Mesothelial cell of epicardium (in vitro differentiated cells): ENCODE results near the gene EPB41. TPM values are rescaled to one million over a fixed set of nuclear protein-coding genes. Genes with fewer than 3 reads are reported as not detected.
"Not testable (repeated sequence)": the region's sequence is repeated elsewhere in the genome, so short reads cannot be mapped to it uniquely, and the experiment has no call there.

ENCODE experiments used
- DNase-seq, 2 experiments: peaks; one replicate each; pipeline ENCODE4 v3.0.0; 2021; ENCODE audit warnings: low spot score in 2 of 2; ENCODE audit not compliant: unreplicated experiment in 2 of 2
- H3K27ac Mint-ChIP-seq: 2 replicates; pipeline ENCODE4 v1.8.0; 2021; ENCODE audit warnings: mixed read lengths
- H3K27me3 Mint-ChIP-seq: 2 replicates; pipeline ENCODE4 v1.8.0; 2021; ENCODE audit warnings: low read depth, mixed read lengths
- H3K36me3 Mint-ChIP-seq: 2 replicates; pipeline ENCODE4 v1.8.0; 2021; ENCODE audit warnings: mixed read lengths
- H3K4me1 Mint-ChIP-seq: 2 replicates; pipeline ENCODE4 v1.8.0; 2021; ENCODE audit warnings: mixed read lengths
- H3K4me3 Mint-ChIP-seq: 2 replicates; pipeline ENCODE4 v1.8.0; 2021; ENCODE audit warnings: mild to moderate bottlenecking, moderate library complexity, mixed read lengths
- H3K9me3 Mint-ChIP-seq: 2 replicates; pipeline ENCODE4 v1.8.0; 2021; ENCODE audit warnings: mixed read lengths
- CTCF ChIP-seq: fragments of 200-600 bp; sonication (generic); IDR thresholded peaks from one replicate; pipeline ENCODE4 v1.5.0; 2021; ENCODE audit warnings: antibody characterized with exemption; ENCODE audit not compliant: unreplicated experiment
- total RNA-seq: library from RNA; stranded (reverse); gene quantifications from 3 replicates; pipeline ENCODE4 v1.2.1, GENCODE V29; 2021

EPB41 gene
- total RNA-seq, 1 donor from 2014 or later = 61.5 TPM

GRCh38 chr1:29096231-29096886 lies 182.0 kb downstream of the EPB41 start:
- Mint-ChIP-seq H3K36me3 (peaks cover 34% of the 10 kb centered on the region), H3K27ac (peak overlapping the region; percentile 85), H3K4me3 (no peak overlapping the region), H3K27me3 (no peaks in the 10 kb centered on the region), H3K4me1 (peaks cover 22% of the 10 kb centered on the region), H3K9me3 (no peaks in the 10 kb centered on the region)
- no peak for TF ChIP-seq CTCF
- DNase-seq = no peak

GRCh38 chr1:29099286-29099685 lies 184.9 kb downstream of the EPB41 start:
- Mint-ChIP-seq H3K36me3 (peaks cover 25% of the 10 kb centered on the region), H3K4me1 (peaks cover 22% of the 10 kb centered on the region), H3K9me3 (no peaks in the 10 kb centered on the region), H3K27me3 (no peaks in the 10 kb centered on the region), H3K4me3 (no peak overlapping the region), H3K27ac (no peak overlapping the region)
- no peak for DNase-seq
- no peak for TF ChIP-seq CTCF

- Mint-ChIP-seq H3K27ac (no peak overlapping the region), H3K4me3 (no peak overlapping the region), H3K27me3 (no peaks in the 10 kb centered on the region), H3K36me3 (peaks cover 26% of the 10 kb centered on the region), H3K9me3 (no peaks in the 10 kb centered on the region), H3K4me1 (peaks cover 22% of the 10 kb centered on the region)
- no peak for DNase-seq
- TF ChIP-seq CTCF = no peak
These were observed 186.1 kb downstream of the EPB41 start for GRCh38 chr1:29100487-29100886.

GRCh38 chr1:29105822-29106221 lies 191.5 kb downstream of the EPB41 start:
- no peak for TF ChIP-seq CTCF
- DNase-seq = no peak
- H3K4me1 Mint-ChIP-seq = no peaks in the 10 kb centered on the region
- peaks cover 20% of the 10 kb centered on the region for H3K36me3 Mint-ChIP-seq
- no peak overlapping the region for H3K27ac Mint-ChIP-seq
- H3K4me3 Mint-ChIP-seq = no peak overlapping the region
- H3K9me3 Mint-ChIP-seq = no peaks in the 10 kb centered on the region
- H3K27me3 Mint-ChIP-seq = no peaks in the 10 kb centered on the region

GRCh38 chr1:29108041-29108440 lies 193.7 kb downstream of the EPB41 start:
- not testable (repeated sequence) for H3K4me3 Mint-ChIP-seq, H3K27me3 Mint-ChIP-seq, H3K4me1 Mint-ChIP-seq, DNase-seq, H3K27ac Mint-ChIP-seq, H3K9me3 Mint-ChIP-seq
- peaks cover 11% of the 10 kb centered on the region for H3K36me3 Mint-ChIP-seq

GRCh38 chr1:29112705-29113412 lies 198.5 kb downstream of the EPB41 start:
- no peak for DNase-seq
- no peak overlapping the region for H3K4me3 Mint-ChIP-seq
- TF ChIP-seq CTCF = no peak
- no peaks in the 10 kb centered on the region for H3K4me1 Mint-ChIP-seq
- no peaks in the 10 kb centered on the region for H3K9me3 Mint-ChIP-seq
- no peaks in the 10 kb centered on the region for H3K27me3 Mint-ChIP-seq
- no peak overlapping the region for H3K27ac Mint-ChIP-seq
- H3K36me3 Mint-ChIP-seq = peaks cover 13% of the 10 kb centered on the region
